T-cell (primary cell): ENCODE results near the gene PUS3. TPM values are rescaled to one million over a fixed set of nuclear protein-coding genes. Genes with fewer than 3 reads are reported as not detected.

Experiments used
- ATAC-seq, 4 experiments: fragments of 200-7000 bp in 3 of 4; fragments of 150-1000 bp in 1 of 4; cut with Tn5 transposase; replicated peaks in 1 of 4; 1 replicate in 3 of 4; 2 replicates in 1 of 4; pipeline ENCODE4 v1.10.0; 2021; ENCODE audit warnings: moderate library complexity in 3 of 4, mild to moderate bottlenecking in 2 of 4, moderate number of reproducible peaks in 1 of 4
- CTCF ChIA-PET, 2 donors: fragments of 300-600 bp; sonication (Branson Sonifier 250); formaldehyde crosslinking; loops; one replicate each; lab custom pipeline; 2022; ENCODE audit warnings: antibody characterized with exemption in 2 of 2; lab: Charles Lee
- POLR2A ChIA-PET, 2 donors: fragments of 300-600 bp; sonication (Branson Sonifier 250); formaldehyde crosslinking; loops; one replicate each; lab custom pipeline; 2022; ENCODE audit warnings: antibody characterized with exemption in 2 of 2; lab: Charles Lee
- DNase-seq, 35 experiments: peaks; one replicate each; pipeline versions ENCODE4 v3.0.0 to v3.0.0-alpha.2; 2013 to 2023
- H3K27ac ChIP-seq: one replicate; pipeline ENCODE4 v1.5.1; 2013; ENCODE audit warnings: low read length
- H3K27me3 ChIP-seq, 2 experiments: replicated peaks in 1 of 2; 1 replicate in 1 of 2; 2 replicates in 1 of 2; pipeline versions ENCODE4 v1.6.1 to v1.7.0; 2013; ENCODE audit warnings: low read length in 1 of 2, mixed read lengths in 1 of 2; ENCODE audit not compliant: control insufficient read depth in 2 of 2, insufficient read depth in 2 of 2; ENCODE audit errors: extremely low read depth in 1 of 2
- H3K36me3 ChIP-seq, 2 donors: 1 replicate in 1 of 2; 2 replicates in 1 of 2; pipeline versions ENCODE4 v1.6.1 to v1.7.0; 2013; ENCODE audit warnings: low read length in 1 of 2; ENCODE audit not compliant: control insufficient read depth in 2 of 2, insufficient read depth in 1 of 2; ENCODE audit errors: extremely low read depth in 1 of 2
- H3K4me1 ChIP-seq, 2 experiments: 1 replicate in 1 of 2; 2 replicates in 1 of 2; pipeline versions ENCODE4 v1.6.1 to v1.7.0; 2013; ENCODE audit warnings: low read length in 2 of 2, mixed read lengths in 1 of 2; ENCODE audit not compliant: insufficient read depth in 2 of 2, control insufficient read depth in 1 of 2; ENCODE audit errors: extremely low read depth in 1 of 2
- H3K4me3 ChIP-seq, 2 donors: 1 replicate in 1 of 2; 2 replicates in 1 of 2; pipeline versions ENCODE4 v1.5.1 to v1.7.0; 2013; ENCODE audit warnings: mild to moderate bottlenecking in 2 of 2, low read length in 1 of 2, moderate library complexity in 1 of 2; ENCODE audit not compliant: control insufficient read depth in 1 of 2; ENCODE audit errors: extremely low read depth in 1 of 2
- H3K9me3 ChIP-seq: 2 replicates; pipeline ENCODE4 v1.7.0; 2013
- H3K27ac Mint-ChIP-seq, 2 donors: one replicate each; pipeline ENCODE4 v1.8.0; 2020 to 2021; ENCODE audit warnings: mild to moderate bottlenecking in 2 of 2, mixed read lengths in 2 of 2
- H3K27me3 Mint-ChIP-seq, 2 donors: one replicate each; pipeline ENCODE4 v1.8.0; 2021 to 2022; ENCODE audit warnings: mixed read lengths in 2 of 2
- H3K36me3 Mint-ChIP-seq: one replicate; pipeline ENCODE4 v1.8.0; 2021; ENCODE audit warnings: mixed read lengths
- H3K4me1 Mint-ChIP-seq, 3 donors: one replicate each; pipeline ENCODE4 v1.8.0; 2020 to 2022; ENCODE audit warnings: mixed read lengths in 3 of 3, mild to moderate bottlenecking in 1 of 3
- H3K4me3 Mint-ChIP-seq, 3 donors: one replicate each; pipeline ENCODE4 v1.8.0; 2020 to 2022; ENCODE audit warnings: mild to moderate bottlenecking in 3 of 3, mixed read lengths in 3 of 3, moderate library complexity in 3 of 3
- H3K9me3 Mint-ChIP-seq, 3 donors: one replicate each; pipeline ENCODE4 v1.8.0; 2020 to 2022; ENCODE audit warnings: mixed read lengths in 3 of 3
- WGBS: methylation state at CpG from one replicate; pipeline ENCODE4 v1.1.5; 2013; ENCODE audit warnings: missing lambda C conversion rate; ENCODE audit not compliant: insufficient coverage; 5-methylcytosine and 5-hydroxymethylcytosine counted together
- total RNA-seq, 35 experiments: library from RNA in 6 of 35; stranded (reverse) in 6 of 35; fragments of 120-200 nt in 1 of 35; gene quantifications; one replicate each; pipeline versions ENCODE4 v1.2.1 to v1.2.4 and lab custom pipeline; 2013 to 2026

PUS3 gene
- total RNA-seq, 5 donors from 2014 or later (not counting 1 experiment from before 2014, with no cell fraction given) = 5.2 to 14.6 (median 11.5) TPM

DNA sequence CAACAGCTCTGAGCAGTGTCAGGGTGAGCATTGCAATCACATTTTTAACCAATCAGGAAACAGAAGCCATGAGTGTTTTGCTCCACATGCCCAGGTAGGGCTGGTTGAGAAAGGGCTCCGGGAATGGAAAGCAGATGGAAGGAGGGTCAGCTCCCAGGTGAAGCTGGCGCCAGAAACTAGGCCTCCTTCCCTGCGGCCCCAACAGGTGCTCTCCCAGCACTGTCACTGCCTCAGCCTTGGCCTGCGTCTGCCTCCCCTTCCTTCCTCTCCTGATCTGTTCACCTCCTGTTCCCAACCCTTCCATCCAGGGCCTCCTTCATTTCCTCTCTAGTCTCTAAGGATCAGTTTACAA, 38.2 kb upstream of the PUS3 start:
- 71% methylated on average over 4 of the region's 4 CpGs for WGBS
- no peak overlapping the region for H3K27ac ChIP-seq
- H3K36me3 ChIP-seq = no peaks in the 10 kb centered on the region
- Mint-ChIP-seq H3K27me3 (peaks cover 0 to 4% of the 10 kb centered on the region in 2 donors), H3K9me3 (no peaks in the 10 kb centered on the region), H3K4me3 (no peak overlapping the region), H3K36me3 (no peaks in the 10 kb centered on the region), H3K4me1 (peaks cover 11 to 16% (median 15%) of the 10 kb centered on the region in 3 donors), H3K27ac (no peak overlapping the region)
- ATAC-seq = no peak
- H3K4me3 ChIP-seq = no peak overlapping the region
- peak in 1 of 35 experiments; percentile 21 for DNase-seq
- no peaks in the 10 kb centered on the region for H3K9me3 ChIP-seq
- POLR2A ChIA-PET = no interaction called here
- H3K27me3 ChIP-seq = peaks cover 0 to 21% of the 10 kb centered on the region in 2 experiments
- CTCF ChIA-PET = interaction anchor here (1.2 to 1.4 kb wide), 3 partner anchors 253 to 260 kb away, joined by 3 to 8 read pairs (median 6); no protein-coding TSS in a partner anchor
- H3K4me1 ChIP-seq = peaks cover 0 to 8% of the 10 kb centered on the region in 2 experiments

DNA sequence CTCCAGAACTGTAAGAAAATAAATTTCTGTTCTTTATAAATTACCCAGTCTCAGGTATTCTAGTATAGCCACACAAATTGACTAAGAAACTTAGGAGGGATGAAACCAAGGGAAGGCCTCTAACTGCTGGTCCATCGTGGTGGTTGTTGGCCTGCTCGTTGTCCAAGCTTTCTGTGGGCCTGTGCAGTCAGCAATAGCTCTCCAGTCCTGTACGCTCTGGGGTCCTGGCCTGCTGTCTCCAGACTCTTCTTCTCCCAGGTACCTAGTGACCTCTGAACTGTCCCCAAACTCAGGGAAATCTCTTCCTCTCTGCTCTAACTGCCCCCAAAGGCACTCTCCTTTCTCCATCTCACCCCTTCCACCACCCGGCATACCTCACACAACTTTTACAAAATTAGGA, 37.1 kb upstream of the PUS3 start:
- peaks cover 0 to 4% of the 10 kb centered on the region in 2 donors for H3K27me3 Mint-ChIP-seq
- DNase-seq = no peak
- H3K9me3 Mint-ChIP-seq = no peaks in the 10 kb centered on the region
- H3K4me3 Mint-ChIP-seq = no peak overlapping the region
- Histone ChIP-seq H3K27ac (no peak overlapping the region), H3K27me3 (peaks cover 0 to 16% of the 10 kb centered on the region in 2 experiments), H3K9me3 (no peaks in the 10 kb centered on the region), H3K36me3 (no peaks in the 10 kb centered on the region), H3K4me3 (no peak overlapping the region), H3K4me1 (peaks cover 0 to 8% of the 10 kb centered on the region in 2 experiments)
- ATAC-seq = no peak
- no peak overlapping the region for H3K27ac Mint-ChIP-seq
- ChIA-PET POLR2A (no interaction called here), CTCF (no interaction called here)
- 77% methylated on average over 3 of the region's 4 CpGs for WGBS
- no peaks in the 10 kb centered on the region for H3K36me3 Mint-ChIP-seq
- H3K4me1 Mint-ChIP-seq = peaks cover 11 to 16% (median 15%) of the 10 kb centered on the region in 3 donors

DNA sequence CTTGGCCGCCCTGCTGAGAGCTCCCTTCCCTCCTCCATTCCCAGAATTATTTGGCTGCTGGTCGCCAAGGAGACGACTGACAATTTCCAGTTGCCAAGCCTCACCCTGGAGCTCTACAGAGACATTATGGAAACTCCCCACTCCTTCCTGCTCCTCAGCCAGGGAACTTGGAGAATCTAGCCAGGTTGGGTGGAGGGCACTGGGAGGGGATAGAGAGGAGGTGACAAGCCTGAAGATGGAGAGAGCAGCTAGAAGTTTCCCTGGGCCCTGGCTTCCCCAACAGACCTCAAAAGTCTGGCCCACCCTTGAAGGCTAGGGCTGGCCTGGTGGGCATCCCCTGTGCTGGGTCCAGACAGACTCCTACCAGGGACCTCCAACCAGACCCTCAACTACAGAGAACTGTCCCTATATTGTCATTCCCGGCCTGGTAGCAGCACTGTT, 36.1 kb upstream of the PUS3 start:
- peaks cover 11 to 16% (median 15%) of the 10 kb centered on the region in 3 donors for H3K4me1 Mint-ChIP-seq
- H3K4me3 Mint-ChIP-seq = no peak overlapping the region
- no peaks in the 10 kb centered on the region for H3K36me3 Mint-ChIP-seq
- Histone ChIP-seq H3K4me3 (no peak overlapping the region), H3K27me3 (peaks cover 0 to 14% of the 10 kb centered on the region in 2 experiments), H3K4me1 (peaks cover 0 to 8% of the 10 kb centered on the region in 2 experiments), H3K9me3 (no peaks in the 10 kb centered on the region), H3K36me3 (no peaks in the 10 kb centered on the region), H3K27ac (no peak overlapping the region)
- POLR2A ChIA-PET = no interaction called here
- peaks cover 0 to 2% of the 10 kb centered on the region in 2 donors for H3K27me3 Mint-ChIP-seq
- no peaks in the 10 kb centered on the region for H3K9me3 Mint-ChIP-seq
- CTCF ChIA-PET = no interaction called here
- H3K27ac Mint-ChIP-seq = no peak overlapping the region
- DNase-seq = no peak
- no peak for ATAC-seq
- WGBS = 80% methylated on average over 1 of the region's 4 CpGs

DNA sequence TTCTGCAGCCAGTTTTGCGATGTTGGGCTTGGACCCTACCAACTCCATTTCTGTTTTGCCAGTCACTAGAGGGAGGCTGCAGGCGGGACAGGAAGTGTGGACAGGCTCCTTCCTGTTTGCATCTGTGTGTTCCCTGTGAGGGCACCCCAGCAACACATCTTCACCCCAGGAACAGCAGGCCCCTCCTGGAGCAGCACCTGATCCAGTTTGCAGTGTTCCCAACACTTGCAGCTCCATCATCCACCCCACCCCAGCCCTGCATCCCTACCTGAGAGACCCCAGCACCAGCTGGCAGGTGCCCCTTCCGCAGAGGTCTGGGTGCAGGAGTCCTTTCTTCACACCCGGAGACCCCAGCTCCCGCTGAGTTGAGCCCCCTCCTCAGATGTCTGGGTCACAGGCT, 35.4 kb upstream of the PUS3 start:
- peaks cover under 1 to 2% of the 10 kb centered on the region in 2 donors for H3K27me3 Mint-ChIP-seq
- Histone ChIP-seq H3K27me3 (peaks cover 0 to 14% of the 10 kb centered on the region in 2 experiments), H3K36me3 (no peaks in the 10 kb centered on the region), H3K4me3 (no peak overlapping the region), H3K27ac (no peak overlapping the region), H3K4me1 (peaks cover 0 to 8% of the 10 kb centered on the region in 2 experiments), H3K9me3 (no peaks in the 10 kb centered on the region)
- no peak overlapping the region for H3K27ac Mint-ChIP-seq
- ChIA-PET POLR2A (no interaction called here), CTCF (interaction anchor here in 1 of 2 donors (0.6 kb wide), 1 partner anchor 15 kb away, joined by 3 read pairs; no protein-coding TSS in a partner anchor)
- no peaks in the 10 kb centered on the region for H3K9me3 Mint-ChIP-seq
- H3K4me1 Mint-ChIP-seq = peaks cover 11 to 16% (median 15%) of the 10 kb centered on the region in 3 donors
- DNase-seq (peak in 1 of 35 experiments; percentile 4), ATAC-seq (no peak)
- no peak overlapping the region for H3K4me3 Mint-ChIP-seq
- no peaks in the 10 kb centered on the region for H3K36me3 Mint-ChIP-seq
- 92% methylated on average over 5 of the region's 5 CpGs for WGBS

DNA sequence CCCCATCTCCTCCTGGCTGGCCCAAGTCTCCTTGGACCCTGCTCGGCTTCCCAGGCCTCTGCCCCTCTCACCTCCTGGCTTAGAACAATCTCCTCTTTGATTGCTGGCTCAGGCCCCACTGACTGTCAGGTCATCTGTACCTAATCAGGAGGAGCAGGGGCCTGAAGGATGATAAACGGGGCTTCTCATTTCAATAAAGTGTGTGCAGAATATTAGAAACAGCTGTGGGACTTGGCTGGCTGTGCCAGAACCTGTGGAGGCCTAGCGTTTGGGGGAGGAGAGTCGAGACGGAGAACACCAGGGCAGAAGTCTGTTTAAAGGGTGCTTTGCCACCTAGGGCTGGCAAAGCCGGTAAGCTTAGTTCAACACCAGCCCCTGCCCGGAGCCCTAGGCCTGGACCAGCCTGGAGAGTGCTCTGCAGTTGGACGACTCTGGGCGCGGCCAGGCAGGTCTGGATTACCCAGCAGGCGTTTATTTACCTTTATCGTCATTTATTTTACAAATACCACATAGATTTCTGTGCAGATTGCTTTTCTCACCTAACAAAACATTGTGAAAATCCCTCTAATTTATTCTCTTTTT, 32.7 kb upstream of the PUS3 start:
- peaks cover 9 to 10% (median 9%) of the 10 kb centered on the region in 3 donors for H3K4me1 Mint-ChIP-seq
- H3K27me3 ChIP-seq = peaks cover 0 to 14% of the 10 kb centered on the region in 2 experiments
- ChIA-PET CTCF (no interaction called here), POLR2A (interaction anchor here in 1 of 2 donors (0.6 kb wide), 1 partner anchor 247 kb away, joined by 6 read pairs; no protein-coding TSS in a partner anchor)
- H3K27ac Mint-ChIP-seq = no peak overlapping the region
- 69% methylated on average over 11 of the region's 12 CpGs for WGBS
- no peaks in the 10 kb centered on the region for H3K36me3 Mint-ChIP-seq
- peaks cover 5 to 9% of the 10 kb centered on the region in 2 donors for H3K27me3 Mint-ChIP-seq
- H3K27ac ChIP-seq = no peak overlapping the region
- no peak overlapping the region for H3K4me3 ChIP-seq
- no peak for DNase-seq
- no peaks in the 10 kb centered on the region for H3K9me3 ChIP-seq
- no peak overlapping the region for H3K4me3 Mint-ChIP-seq
- H3K4me1 ChIP-seq = peaks cover 0 to 4% of the 10 kb centered on the region in 2 experiments
- no peaks in the 10 kb centered on the region for H3K9me3 Mint-ChIP-seq
- no peak for ATAC-seq
- no peaks in the 10 kb centered on the region for H3K36me3 ChIP-seq

DNA sequence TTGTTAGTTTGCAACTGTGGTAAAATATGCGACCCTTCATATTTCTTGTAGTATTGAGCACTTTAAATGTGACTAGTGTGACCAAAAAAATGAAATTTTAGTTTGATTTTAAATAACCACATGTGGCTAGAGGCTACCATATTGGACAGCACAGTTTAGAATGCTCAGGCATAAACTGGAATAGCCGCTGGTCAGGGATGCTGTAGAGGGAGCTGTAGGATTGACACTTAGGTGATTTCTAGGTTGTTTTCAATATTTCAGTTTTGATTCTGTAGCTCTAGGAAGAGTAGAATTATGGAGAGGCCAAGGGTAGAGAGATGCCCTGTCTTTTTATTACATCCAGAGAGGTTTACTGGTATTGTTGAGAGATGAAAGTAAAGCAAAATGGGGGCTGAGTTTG, 32.0 kb upstream of the PUS3 start:
- Mint-ChIP-seq H3K4me3 (no peak overlapping the region), H3K27ac (no peak overlapping the region), H3K9me3 (no peaks in the 10 kb centered on the region), H3K36me3 (no peaks in the 10 kb centered on the region), H3K27me3 (peaks cover 9% of the 10 kb centered on the region in 2 donors), H3K4me1 (peaks cover 9 to 10% (median 9%) of the 10 kb centered on the region in 3 donors)
- ChIA-PET CTCF (no interaction called here), POLR2A (no interaction called here)
- 100% methylated on average over 1 of the region's 2 CpGs for WGBS
- Histone ChIP-seq H3K27me3 (peaks cover 0 to 14% of the 10 kb centered on the region in 2 experiments), H3K27ac (no peak overlapping the region), H3K4me3 (no peak overlapping the region), H3K4me1 (peaks cover 0 to 4% of the 10 kb centered on the region in 2 experiments), H3K9me3 (no peaks in the 10 kb centered on the region), H3K36me3 (no peaks in the 10 kb centered on the region)
- ATAC-seq (no peak), DNase-seq (no peak)
